Measurements from ENCODE around the gene CSF3. TPM values are rescaled to one million over a fixed set of nuclear protein-coding genes. Genes with fewer than 3 reads are reported as not detected.

Gene CSF3
- total and polyA plus RNA-seq, 11 donors: 0.14 to 1.3 (median 0.63) TPM; not detected in 7

DNA sequence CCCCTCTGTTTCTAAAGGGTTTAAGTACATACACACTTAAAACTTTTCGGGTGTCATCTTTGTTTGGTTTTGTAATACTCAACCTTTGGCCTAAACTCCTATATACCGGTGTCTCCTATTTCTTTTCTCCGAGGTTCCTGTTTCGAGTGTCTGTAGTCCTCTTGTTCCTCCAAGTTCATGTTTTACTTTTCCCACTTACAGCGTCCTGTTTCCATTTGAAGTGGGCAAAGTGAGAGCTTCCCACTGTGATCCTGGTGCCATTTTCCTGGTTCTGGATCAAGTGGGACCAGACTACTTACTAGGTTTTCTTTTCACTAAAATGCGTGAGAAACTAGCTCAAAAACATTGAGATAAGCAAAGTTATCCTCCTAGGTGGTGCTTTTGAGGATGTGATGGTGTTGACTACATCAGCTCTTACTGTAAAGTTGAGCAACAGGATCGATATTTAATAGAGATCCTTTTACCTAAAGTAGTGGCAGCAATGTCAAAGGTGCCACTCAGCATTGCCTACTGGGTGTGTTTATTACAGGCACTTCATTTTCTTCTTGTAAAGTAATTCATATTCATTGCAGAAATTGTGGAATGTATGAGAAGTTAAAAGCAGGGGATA is 33.4 kb upstream of the CSF3 start:
- peaks cover 5 to 37% (median 31%) of the 10 kb centered on the region in 9 donors for H3K36me3 ChIP-seq
- DNase-seq: no peak
- H3K4me3 ChIP-seq: peak overlapping the region; percentile 74 to 100 (median 95)
- TF ChIP-seq POLR2A (IDR thresholded peaks at IDR 0.05): no peak
- TF ChIP-seq, protein P1, sequence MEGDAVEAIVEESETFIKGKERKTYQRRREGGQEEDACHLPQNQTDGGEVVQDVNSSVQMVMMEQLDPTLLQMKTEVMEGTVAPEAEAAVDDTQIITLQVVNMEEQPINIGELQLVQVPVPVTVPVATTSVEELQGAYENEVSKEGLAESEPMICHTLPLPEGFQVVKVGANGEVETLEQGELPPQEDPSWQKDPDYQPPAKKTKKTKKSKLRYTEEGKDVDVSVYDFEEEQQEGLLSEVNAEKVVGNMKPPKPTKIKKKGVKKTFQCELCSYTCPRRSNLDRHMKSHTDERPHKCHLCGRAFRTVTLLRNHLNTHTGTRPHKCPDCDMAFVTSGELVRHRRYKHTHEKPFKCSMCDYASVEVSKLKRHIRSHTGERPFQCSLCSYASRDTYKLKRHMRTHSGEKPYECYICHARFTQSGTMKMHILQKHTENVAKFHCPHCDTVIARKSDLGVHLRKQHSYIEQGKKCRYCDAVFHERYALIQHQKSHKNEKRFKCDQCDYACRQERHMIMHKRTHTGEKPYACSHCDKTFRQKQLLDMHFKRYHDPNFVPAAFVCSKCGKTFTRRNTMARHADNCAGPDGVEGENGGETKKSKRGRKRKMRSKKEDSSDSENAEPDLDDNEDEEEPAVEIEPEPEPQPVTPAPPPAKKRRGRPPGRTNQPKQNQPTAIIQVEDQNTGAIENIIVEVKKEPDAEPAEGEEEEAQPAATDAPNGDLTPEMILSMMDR (IDR thresholded peaks at IDR 0.05): no peak
- no peak for ATAC-seq
- WGBS, 4 donors: 20 to 25% (median 21%) methylated on average over 7 of the region's 7 CpGs
- H3K27ac ChIP-seq: peak overlapping the region in 7 of 12 donors; percentile 90 to 99 (median 95)
- peaks cover 7 to 34% (median 23%) of the 10 kb centered on the region in 12 donors for H3K4me1 ChIP-seq
- intact Hi-C loops (cut with DNase I): loop anchor here in 4 of 10 donors (2.0 to 10.0 kb wide), 6 partner anchors 23 to 359 kb away; partner anchors contain the start of genes LRRC3C (in 1 of the 4), ORMDL3 (in 1 of the 4) and PPP1R1B (in 1 of the 4)
- H3K9me3 ChIP-seq: no peaks in the 10 kb centered on the region
- H3K27me3 ChIP-seq: peaks cover 0 to 2% (median 0%) of the 10 kb centered on the region in 9 donors

DNA sequence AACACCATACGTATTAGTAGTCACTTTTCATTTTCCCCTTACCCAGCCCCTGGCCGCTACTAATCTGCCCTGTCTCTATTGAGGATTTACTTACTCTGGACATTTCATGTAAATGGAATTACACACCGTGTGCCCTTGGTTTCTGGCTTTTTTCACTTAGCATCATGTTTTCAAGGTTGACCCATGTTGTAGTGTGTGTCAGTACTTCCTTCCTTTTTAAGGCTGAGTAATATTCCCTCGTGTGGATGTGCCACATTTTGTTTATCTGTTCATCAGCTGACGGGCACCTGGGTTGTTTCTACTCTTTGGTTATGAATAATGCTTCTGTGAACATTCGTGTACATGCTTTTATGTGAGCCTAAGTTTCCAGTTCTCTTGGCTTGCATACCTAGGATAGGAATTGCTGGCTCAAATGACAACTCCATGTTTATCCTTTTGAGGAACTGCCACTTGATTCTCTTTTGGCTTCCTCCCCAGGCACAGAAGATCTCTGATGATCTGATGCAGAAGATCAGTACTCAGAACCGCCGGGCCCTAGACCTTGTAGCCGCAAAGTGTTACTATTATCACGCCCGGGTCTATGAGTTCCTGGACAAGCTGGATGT is 26.9 kb upstream of the CSF3 start:
- no peak for ATAC-seq
- H3K4me3 ChIP-seq: no peak overlapping the region
- no peaks in the 10 kb centered on the region for H3K9me3 ChIP-seq
- H3K36me3 ChIP-seq: peaks cover 5 to 98% (median 96%) of the 10 kb centered on the region in 9 donors
- TF ChIP-seq, protein P1 (IDR thresholded peaks at IDR 0.05): no peak
- no peak for TF ChIP-seq POLR2A (IDR thresholded peaks at IDR 0.05)
- no peak overlapping the region for H3K27ac ChIP-seq
- no peak for DNase-seq
- 90 to 95% (median 92%) methylated on average over 11 of the region's 11 CpGs for WGBS, 4 donors
- peaks cover 0 to 4% (median under 1%) of the 10 kb centered on the region in 12 donors for H3K4me1 ChIP-seq
- no peaks in the 10 kb centered on the region for H3K27me3 ChIP-seq
- intact Hi-C loops (cut with DNase I): loop anchor here in 1 of 10 donors (10.0 kb wide), 1 partner anchor 364 kb away; the partner anchor contains the start of gene PPP1R1B

GRCh38 chr17:39994448-39994847 is 20.8 kb upstream of the CSF3 start:
- intact Hi-C loops (cut with DNase I): loop anchor here in 1 of 10 donors (10.0 kb wide), 1 partner anchor 280 kb away; no protein-coding TSS in a partner anchor
- WGBS, 4 donors: 88 to 95% (median 93%) methylated on average over 11 of the region's 11 CpGs

More at GRCh38 chr17:39994448-39994847, 20.8 kb upstream of the CSF3 start:
- DNase-seq (no peak), ATAC-seq (no peak)
- no peaks in the 10 kb centered on the region for H3K27me3 ChIP-seq
- peaks cover 0 to 100% (median 90%) of the 10 kb centered on the region in 9 donors for H3K36me3 ChIP-seq
- H3K4me3 ChIP-seq: no peak overlapping the region
- H3K4me1 ChIP-seq: peaks cover 0 to 11% (median 0%) of the 10 kb centered on the region in 12 donors
- H3K9me3 ChIP-seq: no peaks in the 10 kb centered on the region
- no peak overlapping the region for H3K27ac ChIP-seq
- TF ChIP-seq POLR2A (IDR thresholded peaks at IDR 0.05): no peak
- TF ChIP-seq, protein P1 (IDR thresholded peaks at IDR 0.05): no peak

All from heart left ventricle (tissue), 16 donors.